Transverse colon (tissue), 3 donors: Measurements from ENCODE around the gene KREMEN2.

ENCODE experiments used
- EP300 ChIP-seq: sonication (generic); formaldehyde crosslinking; IDR thresholded peaks from one replicate; pipeline ENCODE4 v1.6.1; 2017; ENCODE audit warnings: antibody characterized with exemption, low read depth
- TF ChIP-seq, protein P1 (sequence below), 5 experiments: fragments of 200-600 bp in 3 of 5; fragments of 450-650 bp in 2 of 5; sonication (generic) in 3 of 5; IDR thresholded peaks; 1 replicate in 2 of 5; 2 replicates in 3 of 5; pipeline ENCODE4 v1.5.1; 2016 to 2017; ENCODE audit warnings: antibody characterized with exemption in 5 of 5, inconsistent platforms in 3 of 5, mild to moderate bottlenecking in 2 of 5, moderate library complexity in 1 of 5

DNA sequence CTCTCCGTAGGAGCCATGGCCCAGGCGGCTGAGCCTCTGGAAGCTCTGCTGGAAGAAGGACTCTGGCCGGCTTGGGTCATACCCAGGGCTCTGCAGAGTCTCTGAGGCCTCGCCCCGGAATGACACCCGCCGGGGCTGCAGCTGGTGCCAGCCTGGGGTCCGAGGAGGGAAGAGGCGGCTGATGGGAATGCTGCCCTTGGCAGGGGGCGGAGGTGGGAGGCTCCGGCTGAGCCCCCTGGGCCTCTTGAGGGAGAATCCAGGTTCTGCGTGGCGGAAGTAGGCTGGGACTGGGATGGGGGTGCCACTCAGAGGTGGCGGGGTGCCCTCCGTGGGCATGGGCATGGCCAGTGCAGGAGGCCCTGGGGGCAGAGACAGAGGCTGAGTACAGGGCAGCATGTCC is 12.6 kb downstream of the KREMEN2 start:
- TF ChIP-seq, protein P1, sequence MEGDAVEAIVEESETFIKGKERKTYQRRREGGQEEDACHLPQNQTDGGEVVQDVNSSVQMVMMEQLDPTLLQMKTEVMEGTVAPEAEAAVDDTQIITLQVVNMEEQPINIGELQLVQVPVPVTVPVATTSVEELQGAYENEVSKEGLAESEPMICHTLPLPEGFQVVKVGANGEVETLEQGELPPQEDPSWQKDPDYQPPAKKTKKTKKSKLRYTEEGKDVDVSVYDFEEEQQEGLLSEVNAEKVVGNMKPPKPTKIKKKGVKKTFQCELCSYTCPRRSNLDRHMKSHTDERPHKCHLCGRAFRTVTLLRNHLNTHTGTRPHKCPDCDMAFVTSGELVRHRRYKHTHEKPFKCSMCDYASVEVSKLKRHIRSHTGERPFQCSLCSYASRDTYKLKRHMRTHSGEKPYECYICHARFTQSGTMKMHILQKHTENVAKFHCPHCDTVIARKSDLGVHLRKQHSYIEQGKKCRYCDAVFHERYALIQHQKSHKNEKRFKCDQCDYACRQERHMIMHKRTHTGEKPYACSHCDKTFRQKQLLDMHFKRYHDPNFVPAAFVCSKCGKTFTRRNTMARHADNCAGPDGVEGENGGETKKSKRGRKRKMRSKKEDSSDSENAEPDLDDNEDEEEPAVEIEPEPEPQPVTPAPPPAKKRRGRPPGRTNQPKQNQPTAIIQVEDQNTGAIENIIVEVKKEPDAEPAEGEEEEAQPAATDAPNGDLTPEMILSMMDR (IDR thresholded peaks at IDR 0.05), result no peak
- no peak for TF ChIP-seq EP300
